A549 (cell line): ENCODE results near the gene RBM7. TPM values are rescaled to one million over a fixed set of nuclear protein-coding genes. Genes with fewer than 3 reads are reported as not detected.

Experiments used
- ATAC-seq, 2 experiments: fragments of 200-7000 bp in 1 of 2; fragments of >200 bp in 1 of 2; cut with Nextera tagmentation in 1 of 2; cut with Tn5 transposase in 1 of 2; 3 replicates each; pipeline versions ENCODE4 v1.8.0 to v1.9.1; 2018 to 2020; ENCODE audit warnings: mild to moderate bottlenecking in 1 of 2, moderate library complexity in 1 of 2
- CTCF ChIA-PET: fragments of 300-600 bp; sonication (Branson Sonifier 250); formaldehyde crosslinking; extraction: SDS; loops from one replicate; lab custom pipeline; 2021; ENCODE audit warnings: antibody characterized with exemption, inconsistent platforms; lab: Yijun Ruan, JAX
- POLR2A ChIA-PET: fragments of 350-600 bp; formaldehyde crosslinking; extraction: SDS; loops from one replicate; lab custom pipeline; 2021; ENCODE audit warnings: antibody characterized with exemption, inconsistent platforms; lab: Yijun Ruan, JAX
- DNase-seq, 2 experiments: peaks; one replicate each; pipeline versions ENCODE4 v3.0.0 to v3.0.0-alpha.2; 2011 to 2016; ENCODE audit warnings: low read depth in 1 of 2, low spot score in 1 of 2
- FAIRE-seq: peaks from 2 replicates; lab custom pipeline; 2011; peaks lifted over from hg19 to GRCh38; lab: Jason Lieb, UNC
- H3K27ac ChIP-seq, 2 experiments: fragments of >200 bp; sonication (Bioruptor Twin); formaldehyde crosslinking; 3 replicates each; pipeline ENCODE4 v1.5.1; 2016 to 2017
- H3K4me1 ChIP-seq: fragments of >200 bp; sonication (Bioruptor Twin); formaldehyde crosslinking; 3 replicates; pipeline ENCODE4 v1.6.1; 2016
- H3K4me2 ChIP-seq: fragments of >200 bp; sonication (Bioruptor Twin); formaldehyde crosslinking; 3 replicates; pipeline ENCODE4 v1.6.1; 2016
- H3K4me3 ChIP-seq: fragments of >200 bp; sonication (Bioruptor Twin); formaldehyde crosslinking; 3 replicates; pipeline ENCODE4 v1.5.1; 2016
- H3K9me3 ChIP-seq: fragments of >200 bp; sonication (Bioruptor Twin); formaldehyde crosslinking; 3 replicates; pipeline ENCODE4 v1.6.1; 2016
- BCL3 ChIP-seq: fragments of >200 bp; sonication (Bioruptor Twin); formaldehyde crosslinking; IDR thresholded peaks from 3 replicates; pipeline ENCODE4 v1.6.1; 2016
- BHLHE40 ChIP-seq: IDR thresholded peaks from 2 replicates; pipeline ENCODE4 v1.6.1; 2012; ENCODE audit warnings: low read depth, low read length, inconsistent platforms
- CBX2 ChIP-seq: fragments of 200-600 bp; sonication (generic); IDR thresholded peaks from 2 replicates; pipeline ENCODE4 v1.6.1; 2016; ENCODE audit warnings: low read depth, mild to moderate bottlenecking, borderline replicate concordance
- CBX8 ChIP-seq: fragments of 200-600 bp; sonication (generic); IDR thresholded peaks from 2 replicates; pipeline ENCODE4 v1.6.1; 2016
- CEBPB ChIP-seq, 2 experiments: fragments of >200 bp in 1 of 2; sonication (Bioruptor Twin) in 1 of 2; formaldehyde crosslinking in 1 of 2; IDR thresholded peaks; 2 replicates each; pipeline ENCODE4 v1.6.1; 2012 to 2016
- CHD4 ChIP-seq: fragments of 200-600 bp; sonication (generic); IDR thresholded peaks from 2 replicates; pipeline ENCODE4 v1.6.1; 2016; ENCODE audit warnings: antibody characterized with exemption, mild to moderate bottlenecking, borderline replicate concordance
- ELK1 ChIP-seq: fragments of 150-350 bp; IDR thresholded peaks from 2 replicates; pipeline ENCODE4 v1.6.1; 2014; ENCODE audit warnings: low read depth, mild to moderate bottlenecking, low read length
- EP300 ChIP-seq, 2 experiments: fragments of >200 bp; sonication (Bioruptor Twin); formaldehyde crosslinking; IDR thresholded peaks; 2 replicates in 1 of 2; 3 replicates in 1 of 2; pipeline ENCODE4 v1.6.1; 2016 to 2017
- HEYL ChIP-seq: fragments of 250-450 bp; sonication (Bioruptor Pico); IDR thresholded peaks from 2 replicates; pipeline ENCODE4 v1.8.0; 2021; ENCODE audit warnings: mild to moderate bottlenecking, moderate library complexity
- HMGXB4 ChIP-seq: fragments of 250-450 bp; sonication (Bioruptor Pico); IDR thresholded peaks from 2 replicates; pipeline ENCODE4 v1.5.0; 2021; ENCODE audit warnings: mild to moderate bottlenecking, moderate library complexity, borderline replicate concordance
- JUNB ChIP-seq: fragments of >200 bp; sonication (Bioruptor Twin); formaldehyde crosslinking; IDR thresholded peaks from 2 replicates; pipeline ENCODE4 v1.6.1; 2016
- KDM1A ChIP-seq: fragments of 200-600 bp; sonication (generic); IDR thresholded peaks from 2 replicates; pipeline ENCODE4 v1.6.1; 2016; ENCODE audit warnings: low read depth, mild to moderate bottlenecking
- NFE2L2 ChIP-seq: fragments of 150-350 bp; conservative IDR thresholded peaks from 2 replicates; pipeline ENCODE4 v1.6.1; 2014; ENCODE audit warnings: low read length
- PHF8 ChIP-seq: fragments of 200-600 bp; sonication (generic); IDR thresholded peaks from 2 replicates; pipeline ENCODE4 v1.6.1; 2016; ENCODE audit warnings: low read depth, mild to moderate bottlenecking, antibody characterized with exemption, moderate library complexity, borderline replicate concordance
- RAD21 ChIP-seq, 2 experiments: fragments of >200 bp in 1 of 2; sonication (Bioruptor Twin) in 1 of 2; formaldehyde crosslinking in 1 of 2; IDR thresholded peaks in 1 of 2; conservative IDR thresholded peaks in 1 of 2; 2 replicates in 1 of 2; 3 replicates in 1 of 2; pipeline ENCODE4 v1.6.1; 2012 to 2018; ENCODE audit warnings: inconsistent platforms in 1 of 2
- RARB ChIP-seq: fragments of 250-450 bp; sonication (Bioruptor Pico); IDR thresholded peaks from 2 replicates; pipeline ENCODE4 v1.8.0; 2021; ENCODE audit warnings: mild to moderate bottlenecking, moderate library complexity
- RNF2 ChIP-seq: fragments of 200-600 bp; sonication (generic); IDR thresholded peaks from 2 replicates; pipeline ENCODE4 v1.6.1; 2016; ENCODE audit warnings: low read depth, mild to moderate bottlenecking, antibody characterized with exemption, moderate library complexity, borderline replicate concordance
- SREBF2 ChIP-seq: fragments of 450-650 bp; IDR thresholded peaks from 2 replicates; pipeline ENCODE4 v1.6.1; 2014; ENCODE audit warnings: mild to moderate bottlenecking, moderate library complexity
- TFCP2L1 ChIP-seq: fragments of 250-450 bp; sonication (Bioruptor Pico); IDR thresholded peaks from 2 replicates; pipeline ENCODE4 v1.5.0; 2021; ENCODE audit warnings: mild to moderate bottlenecking
- TP53 ChIP-seq: fragments of 250-450 bp; sonication (Bioruptor Pico); IDR thresholded peaks from 2 replicates; pipeline ENCODE4 v1.5.0; 2021; ENCODE audit warnings: mild to moderate bottlenecking, moderate library complexity
- ZFP36 ChIP-seq: fragments of 450-650 bp; IDR thresholded peaks from 2 replicates; pipeline ENCODE4 v1.6.1; 2014; ENCODE audit warnings: borderline replicate concordance; ENCODE audit not compliant: partially characterized antibody
- ZNF302 ChIP-seq: fragments of 250-450 bp; sonication (Bioruptor Pico); IDR thresholded peaks from 2 replicates; pipeline ENCODE4 v1.9.0; 2021; ENCODE audit warnings: inconsistent platforms, mild to moderate bottlenecking, moderate library complexity
- ZSCAN20 ChIP-seq: fragments of 250-450 bp; sonication (Bioruptor Pico); IDR thresholded peaks from 2 replicates; pipeline ENCODE4 v1.8.0; 2022; ENCODE audit warnings: mild to moderate bottlenecking, moderate library complexity
- WGBS: methylation state at CpG from one replicate; pipeline ENCODE4 v1.1.6; 2017; ENCODE audit errors: missing lambda C conversion rate; 5-methylcytosine and 5-hydroxymethylcytosine counted together
- polyA plus RNA-seq, 4 experiments: library from polyadenylated mRNA; depleted of rRNA in 3 of 4; stranded (reverse); fragments of >200 nt; fragmentation: RNase III in 1 of 4; extraction: RNeasy Plus Mini Kit Qiagen cat#74134 plus additional on column Dnase treatment in 1 of 4; gene quantifications; 2 replicates in 3 of 4; 3 replicates in 1 of 4; pipeline ENCODE4 v1.2.3, GENCODE V29; 2011 to 2017
- TF ChIP-seq, protein P1 (sequence below): IDR thresholded peaks from 2 replicates; pipeline ENCODE4 v1.6.1; 2012
- TF ChIP-seq, protein P2 (sequence below): fragments of 250-450 bp; sonication (Bioruptor Pico); IDR thresholded peaks from 2 replicates; pipeline ENCODE4 v1.5.0; 2020; ENCODE audit warnings: low read depth, mild to moderate bottlenecking, moderate library complexity

The RBM7 gene
- polyA plus RNA-seq, 2 of the 4 experiments (the other 2 are of a cell fraction): 33.6 to 41.2 TPM

DNA sequence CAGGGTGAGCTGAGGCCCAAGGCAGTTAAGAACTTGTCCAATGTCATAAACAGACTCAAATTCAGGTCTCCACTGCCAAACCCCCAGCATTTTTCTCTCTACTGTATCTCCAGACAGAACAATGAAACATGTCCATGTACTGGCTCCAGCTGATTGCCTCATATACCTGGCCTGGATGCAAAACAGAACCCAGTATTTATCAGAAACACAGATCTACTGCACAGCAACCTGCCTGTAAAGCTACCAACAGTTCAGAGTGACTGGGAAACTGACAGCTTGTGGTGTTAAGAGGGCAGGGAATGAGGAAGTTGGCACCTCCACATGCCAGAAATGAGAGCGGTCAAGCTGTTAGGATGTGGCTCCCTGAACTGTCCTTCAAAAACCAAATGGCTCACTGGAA lies 41.8 kb upstream of the RBM7 start:
- ATAC-seq (no peak), FAIRE-seq (no peak), DNase-seq (no peak)
- Histone ChIP-seq H3K4me3 (no peak overlapping the region), H3K9me3 (no peaks in the 10 kb centered on the region), H3K4me2 (no peak overlapping the region), H3K27ac (no peak overlapping the region), H3K4me1 (0 out of 3 replicates have a peak, but pooled peaks cover 5% of the 10 kb centered on the region)
- no peak for TF ChIP-seq CHD4
- no peak for TF ChIP-seq ELK1
- CTCF ChIA-PET: interaction anchor here (0.8 kb wide), 1 partner anchor 18 kb away, joined by 5 read pairs; no protein-coding TSS in a partner anchor
- POLR2A ChIA-PET: no interaction called here
- 92% methylated on average over 1 of the region's 1 CpG for WGBS

- ATAC-seq (no peak), DNase-seq (no peak), FAIRE-seq (no peak)
- H3K4me1 ChIP-seq: no peaks in the 10 kb centered on the region
- H3K27ac ChIP-seq: no peak overlapping the region
- no peak overlapping the region for H3K4me3 ChIP-seq
- ChIA-PET POLR2A (no interaction called here), CTCF (interaction anchor here (0.8 kb wide), 1 partner anchor 19 kb away, joined by 5 read pairs; no protein-coding TSS in a partner anchor)
- no peaks in the 10 kb centered on the region for H3K9me3 ChIP-seq
- TF ChIP-seq CBX8: no peak
- TF ChIP-seq ZFP36: no peak
- no peak for TF ChIP-seq RAD21 (conservative IDR thresholded peaks at IDR 0.05 in 1 of 2, IDR thresholded peaks at IDR 0.05 in 1 of 2)
- no peak for TF ChIP-seq NFE2L2
- TF ChIP-seq BHLHE40: no peak
- TF ChIP-seq ZSCAN20 (CRISPR knock-in tag): no peak
- no peak for TF ChIP-seq JUNB
- no peak for TF ChIP-seq TFCP2L1 (CRISPR knock-in tag)
- TF ChIP-seq ZNF302 (CRISPR knock-in tag): no peak
- no peak for TF ChIP-seq EP300 (IDR thresholded peaks at IDR 0.05)
- TF ChIP-seq RNF2: no peak
- TF ChIP-seq KDM1A: no peak
- no peak overlapping the region for H3K4me2 ChIP-seq
Measured at GRCh38 chr11:114359342-114359741, 41.1 kb upstream of the RBM7 start.

DNA sequence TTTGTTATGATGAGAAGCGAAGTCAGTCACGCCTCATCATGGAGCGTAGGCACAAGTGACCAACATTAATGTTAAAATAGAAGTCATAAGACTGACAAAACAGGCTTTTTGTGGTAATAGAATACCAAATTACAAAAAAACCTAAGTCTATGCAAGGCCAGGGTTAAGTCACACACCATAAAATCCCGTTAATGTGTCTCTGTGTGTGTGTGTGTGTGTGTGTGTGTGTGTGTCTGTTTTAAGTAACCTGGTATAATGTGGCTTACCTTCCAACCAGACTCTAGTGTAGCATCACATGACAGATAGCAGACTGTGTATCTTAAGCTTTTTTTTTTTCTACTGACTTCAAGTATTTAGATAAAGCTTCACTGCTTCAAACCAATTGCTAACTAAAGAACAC lies 38.1 kb upstream of the RBM7 start:
- ChIA-PET CTCF (interaction anchor here (1.1 kb wide), 1 partner anchor 11 kb away, joined by 4 read pairs; no protein-coding TSS in a partner anchor), POLR2A (no interaction called here)

More for the DNA sequence above, 38.1 kb upstream of the RBM7 start:
- H3K4me1 ChIP-seq: peaks cover 11% of the 10 kb centered on the region
- DNase-seq (no peak), ATAC-seq (no peak), FAIRE-seq (no peak)
- H3K27ac ChIP-seq: no peak overlapping the region
- H3K4me3 ChIP-seq: no peak overlapping the region
- H3K9me3 ChIP-seq: no peaks in the 10 kb centered on the region
- H3K4me2 ChIP-seq: no peak overlapping the region
- WGBS: 81% methylated on average over 4 of the region's 4 CpGs
- no peak for TF ChIP-seq BCL3
- no peak for TF ChIP-seq CBX2
- no peak for TF ChIP-seq TP53 (CRISPR knock-in tag)
- no peak for TF ChIP-seq ELK1
- TF ChIP-seq RARB (CRISPR knock-in tag): no peak
- no peak for TF ChIP-seq JUNB
- TF ChIP-seq, protein P1, sequence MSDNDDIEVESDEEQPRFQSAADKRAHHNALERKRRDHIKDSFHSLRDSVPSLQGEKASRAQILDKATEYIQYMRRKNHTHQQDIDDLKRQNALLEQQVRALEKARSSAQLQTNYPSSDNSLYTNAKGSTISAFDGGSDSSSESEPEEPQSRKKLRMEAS: no peak
- no peak for TF ChIP-seq RNF2
- TF ChIP-seq, protein P2, sequence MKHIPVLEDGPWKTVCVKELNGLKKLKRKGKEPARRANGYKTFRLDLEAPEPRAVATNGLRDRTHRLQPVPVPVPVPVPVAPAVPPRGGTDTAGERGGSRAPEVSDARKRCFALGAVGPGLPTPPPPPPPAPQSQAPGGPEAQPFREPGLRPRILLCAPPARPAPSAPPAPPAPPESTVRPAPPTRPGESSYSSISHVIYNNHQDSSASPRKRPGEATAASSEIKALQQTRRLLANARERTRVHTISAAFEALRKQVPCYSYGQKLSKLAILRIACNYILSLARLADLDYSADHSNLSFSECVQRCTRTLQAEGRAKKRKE (CRISPR knock-in tag): no peak
- no peak for TF ChIP-seq HMGXB4 (CRISPR knock-in tag)
- TF ChIP-seq SREBF2: no peak
- TF ChIP-seq ZSCAN20 (CRISPR knock-in tag): no peak
- TF ChIP-seq HEYL (CRISPR knock-in tag): no peak
- TF ChIP-seq EP300 (IDR thresholded peaks at IDR 0.05): no peak
- no peak for TF ChIP-seq CEBPB (IDR thresholded peaks at IDR 0.05)
- TF ChIP-seq PHF8: no peak
- TF ChIP-seq BHLHE40: no peak
- TF ChIP-seq, all 56 proteins: peak for 0
